B cell (primary cell): ENCODE measurements around the gene MACO1.

Experiments used
- EZH2 ChIP-seq: IDR thresholded peaks from 2 replicates; pipeline ENCODE4 v1.6.1; 2012; ENCODE audit warnings: borderline replicate concordance, low read depth, mild to moderate bottlenecking, moderate library complexity, low read length; ENCODE audit not compliant: insufficient read depth, poor library complexity, severe bottlenecking
- TF ChIP-seq, protein P1 (sequence below): fragments of 200-600 bp; IDR thresholded peaks from one replicate; pipeline ENCODE4 v1.8.0; 2022; ENCODE audit warnings: antibody characterized with exemption, mild to moderate bottlenecking

DNA sequence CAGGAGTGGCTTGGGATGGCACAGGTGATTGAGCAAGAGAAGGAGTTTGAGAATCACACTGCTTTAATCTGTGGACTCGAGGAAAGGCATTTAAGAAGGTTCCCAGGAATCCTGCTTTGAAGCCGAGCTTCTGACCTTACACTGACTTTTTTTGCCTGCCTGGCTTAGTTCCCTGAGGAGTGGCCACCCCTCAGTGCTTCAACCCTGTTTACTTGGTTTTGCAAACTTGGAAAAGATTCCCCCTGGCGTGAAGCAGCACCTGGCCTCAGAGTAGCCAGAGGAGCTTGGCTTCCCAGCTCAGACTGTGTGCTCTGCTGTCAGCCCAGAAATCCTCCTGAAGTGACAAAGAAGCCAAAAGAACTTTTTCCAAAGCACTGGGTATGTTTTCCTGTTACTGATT, 64.3 kb downstream of the MACO1 start:
- TF ChIP-seq, protein P1, sequence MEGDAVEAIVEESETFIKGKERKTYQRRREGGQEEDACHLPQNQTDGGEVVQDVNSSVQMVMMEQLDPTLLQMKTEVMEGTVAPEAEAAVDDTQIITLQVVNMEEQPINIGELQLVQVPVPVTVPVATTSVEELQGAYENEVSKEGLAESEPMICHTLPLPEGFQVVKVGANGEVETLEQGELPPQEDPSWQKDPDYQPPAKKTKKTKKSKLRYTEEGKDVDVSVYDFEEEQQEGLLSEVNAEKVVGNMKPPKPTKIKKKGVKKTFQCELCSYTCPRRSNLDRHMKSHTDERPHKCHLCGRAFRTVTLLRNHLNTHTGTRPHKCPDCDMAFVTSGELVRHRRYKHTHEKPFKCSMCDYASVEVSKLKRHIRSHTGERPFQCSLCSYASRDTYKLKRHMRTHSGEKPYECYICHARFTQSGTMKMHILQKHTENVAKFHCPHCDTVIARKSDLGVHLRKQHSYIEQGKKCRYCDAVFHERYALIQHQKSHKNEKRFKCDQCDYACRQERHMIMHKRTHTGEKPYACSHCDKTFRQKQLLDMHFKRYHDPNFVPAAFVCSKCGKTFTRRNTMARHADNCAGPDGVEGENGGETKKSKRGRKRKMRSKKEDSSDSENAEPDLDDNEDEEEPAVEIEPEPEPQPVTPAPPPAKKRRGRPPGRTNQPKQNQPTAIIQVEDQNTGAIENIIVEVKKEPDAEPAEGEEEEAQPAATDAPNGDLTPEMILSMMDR = no peak
- TF ChIP-seq EZH2 = no peak
